ENCODE measurements around the gene RABL6. TPM values are rescaled to one million over a fixed set of nuclear protein-coding genes. Genes with fewer than 3 reads are reported as not detected.
A peak's percentile ranks its signal among the peaks of the same experiment; 100 is the strongest.
"Not testable (repeated sequence)": the region's sequence is repeated elsewhere in the genome, so short reads cannot be mapped to it uniquely, and the experiment has no call there.

RABL6 gene
- total RNA-seq, 1 donor = 49.8 TPM

- H3K4me3 ChIP-seq (ENCODE audit: low read depth, low read length) = no peak overlapping the region
- no peak for TF ChIP-seq CTCF (IDR thresholded peaks at IDR 0.05; ENCODE audit: insufficient read depth, low read length)
- no peak for DNase-seq (ENCODE audit: low read depth)
Measured at GRCh38 chr9:136799079-136799853, 8.5 kb upstream of the RABL6 start.

- no peak for TF ChIP-seq CTCF (IDR thresholded peaks at IDR 0.05; ENCODE audit: insufficient read depth, low read length)
- DNase-seq (ENCODE audit: low read depth) = peak; percentile 18
- H3K4me3 ChIP-seq (ENCODE audit: low read depth, low read length) = no peak overlapping the region
Measured at GRCh38 chr9:136799854-136800657, 7.7 kb upstream of the RABL6 start.

DNA sequence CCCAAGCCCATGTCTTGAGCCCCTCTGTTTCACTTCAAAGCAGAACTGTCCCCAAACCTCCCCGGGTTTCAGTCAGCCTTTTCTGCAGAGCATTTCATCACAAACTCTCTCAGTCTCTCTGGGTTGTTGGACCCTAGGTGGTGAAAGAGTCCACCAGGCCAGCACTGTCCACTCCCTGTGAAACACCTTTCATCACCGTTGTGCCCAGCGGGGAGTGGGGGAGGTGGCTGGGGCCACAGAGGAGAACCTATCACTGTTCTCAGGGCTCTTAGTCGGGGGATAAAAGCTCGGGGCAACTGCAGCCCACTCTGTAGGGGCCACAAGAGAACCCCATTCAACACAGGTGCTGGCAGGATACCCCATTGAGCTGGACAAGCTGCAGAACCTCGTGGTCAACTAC, 5.4 kb upstream of the RABL6 start:
- no peak for DNase-seq (ENCODE audit: low read depth)
- TF ChIP-seq CTCF (IDR thresholded peaks at IDR 0.05; ENCODE audit: insufficient read depth, low read length) = no peak
- no peak overlapping the region for H3K4me3 ChIP-seq (ENCODE audit: low read depth, low read length)

- not testable (repeated sequence) for H3K4me3 ChIP-seq (ENCODE audit: low read depth, low read length); DNase-seq (ENCODE audit: low read depth)
Measured at GRCh38 chr9:136803009-136803550, 4.7 kb upstream of the RABL6 start.

DNA sequence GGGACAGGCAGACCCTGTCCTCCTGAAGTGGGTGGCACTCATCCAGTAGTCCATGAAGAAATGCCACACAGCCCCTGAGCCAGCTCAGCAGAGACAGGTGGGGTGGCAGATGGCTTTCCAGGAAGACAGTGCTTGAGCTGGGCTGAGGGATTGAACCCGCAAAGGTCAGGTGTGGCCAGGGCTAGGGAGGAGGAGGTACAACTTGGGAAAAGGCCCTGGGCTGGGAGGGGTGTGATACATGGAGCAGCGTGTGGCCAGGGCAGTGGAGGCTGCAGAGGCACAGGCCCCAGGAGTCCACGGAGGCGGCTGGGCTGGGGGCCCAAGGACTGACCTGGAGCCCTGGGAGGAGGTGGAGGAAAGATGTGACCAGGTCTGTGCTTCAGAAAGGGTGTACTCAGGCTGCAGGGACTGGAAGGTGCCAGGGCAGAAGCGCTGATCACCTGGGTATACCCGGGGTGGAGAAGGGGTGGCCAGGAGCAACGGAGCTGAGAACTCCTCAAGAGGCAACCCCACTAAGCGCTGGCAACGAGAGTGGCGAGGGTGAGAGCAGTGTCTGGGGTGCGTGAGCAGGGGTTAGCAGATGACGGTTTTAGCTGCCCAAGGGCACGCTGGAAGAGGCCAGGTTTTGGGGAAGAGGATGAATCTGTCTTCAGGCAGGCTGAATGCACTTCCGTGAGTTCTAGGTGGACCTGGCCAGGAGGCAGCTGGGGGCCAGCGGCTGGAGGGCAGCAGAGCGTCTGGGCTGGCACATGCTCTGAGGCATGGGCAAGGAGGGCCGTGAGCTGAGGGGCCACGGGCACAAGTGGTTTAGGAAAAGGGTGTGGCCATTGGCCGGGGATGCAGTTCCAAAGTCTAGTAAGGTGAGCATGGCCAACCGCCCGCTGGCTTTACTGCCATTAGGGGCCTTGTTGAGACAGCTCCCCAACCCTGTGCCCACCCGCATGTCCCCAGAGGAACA, 3.9 kb upstream of the RABL6 start:
- no peak for TF ChIP-seq CTCF (IDR thresholded peaks at IDR 0.05; ENCODE audit: insufficient read depth, low read length)
- no peak for DNase-seq (ENCODE audit: low read depth)
- H3K4me3 ChIP-seq (ENCODE audit: low read depth, low read length) = no peak overlapping the region

DNA sequence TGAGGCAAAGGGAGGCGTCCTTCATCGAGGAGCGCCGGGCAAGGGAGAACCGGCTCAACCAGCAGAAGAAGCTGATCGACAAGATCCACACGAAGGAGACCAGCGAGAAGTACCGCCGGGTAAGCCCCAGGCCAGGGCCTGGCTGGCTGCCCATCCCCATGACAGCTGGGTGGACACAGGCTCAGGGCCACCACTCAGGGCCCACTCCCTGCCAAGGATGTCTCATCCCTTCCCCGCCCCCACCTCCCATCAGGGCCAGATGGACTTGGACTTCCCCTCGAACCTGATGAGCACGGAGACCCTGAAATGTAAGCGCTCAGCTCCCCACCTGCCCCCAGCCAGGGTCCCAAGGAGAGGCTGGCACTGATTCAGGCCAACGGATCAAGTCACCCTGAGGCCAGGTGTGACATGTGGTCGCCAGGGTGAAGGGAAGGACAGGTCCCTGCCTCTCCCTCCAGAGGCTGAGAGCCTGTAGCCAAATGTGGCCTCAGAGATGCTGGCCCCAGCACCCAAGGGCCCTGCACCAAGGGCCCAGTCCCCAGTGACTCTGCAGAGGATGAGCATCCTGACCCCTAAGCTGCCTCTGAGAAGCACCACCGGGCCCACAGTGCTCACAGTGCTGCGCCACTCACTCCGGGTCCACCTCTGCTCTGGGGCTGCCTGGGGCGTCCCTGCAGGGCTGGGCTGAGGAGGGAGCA, 3.1 kb upstream of the RABL6 start:
- DNase-seq (ENCODE audit: low read depth) = no peak
- no peak for TF ChIP-seq CTCF (IDR thresholded peaks at IDR 0.05; ENCODE audit: insufficient read depth, low read length)
- H3K4me3 ChIP-seq (ENCODE audit: low read depth, low read length) = no peak overlapping the region

All from fibroblast of the aortic adventitia (primary cell).